GM18907 (cell line): ENCODE results near the gene RRBP1.

Experiments used
- ATAC-seq: cut with Tn5 transposase; IDR thresholded peaks from one replicate; pipeline ENCODE4 v1.9.1; 2021; ENCODE audit warnings: mild to moderate bottlenecking, moderate library complexity; ENCODE audit not compliant: unreplicated experiment

The RRBP1 gene

GRCh38 chr20:17583126-17583525 is 98.9 kb downstream of the RRBP1 start:
- no peak for ATAC-seq

- no peak for ATAC-seq
These were observed 101.1 kb downstream of the RRBP1 start for GRCh38 chr20:17580895-17581294.

GRCh38 chr20:17579369-17580039 is 102.5 kb downstream of the RRBP1 start:
- no peak for ATAC-seq

GRCh38 chr20:17576215-17576614 is 105.8 kb downstream of the RRBP1 start:
- no peak for ATAC-seq

- no peak for ATAC-seq
These were observed 108.6 kb downstream of the RRBP1 start for GRCh38 chr20:17573463-17573862.

- no peak for ATAC-seq
These were observed 109.9 kb downstream of the RRBP1 start for GRCh38 chr20:17572034-17572638.

- ATAC-seq, result peak; percentile 36
These were observed 110.9 kb downstream of the RRBP1 start for GRCh38 chr20:17571153-17571527.

GRCh38 chr20:17570347-17571152 is 111.5 kb downstream of the RRBP1 start:
- peak; percentile 45 for ATAC-seq

GRCh38 chr20:17569616-17570346 is 112.3 kb downstream of the RRBP1 start, which contains the start of gene DSTN:
DSTN (plus strand) TSS chr20:17570075; CDS start chr20:17570209, 134 bp downstream.
- ATAC-seq, result peak; percentile 91

GRCh38 chr20:17568972-17569521 is 113.0 kb downstream of the RRBP1 start:
- no peak for ATAC-seq

GRCh38 chr20:17568045-17568788 is 113.8 kb downstream of the RRBP1 start:
- ATAC-seq, result no peak

- ATAC-seq, result no peak
These were observed 115.7 kb downstream of the RRBP1 start for GRCh38 chr20:17566345-17566744.

- no peak for ATAC-seq
These were observed 116.7 kb downstream of the RRBP1 start for GRCh38 chr20:17565169-17565845.
